ENCODE results near the gene TP53RK. TPM values are rescaled to one million over a fixed set of nuclear protein-coding genes. Genes with fewer than 3 reads are reported as not detected.

The TP53RK gene
- total and polyA plus RNA-seq, 2 donors (not counting 1 experiment from before 2014, with no cell fraction given), result 3.1 to 22.5 TPM

- TF ChIP-seq CTCF (IDR thresholded peaks at IDR 0.05) (no peak), EZH2 (IDR thresholded peaks at IDR 0.05; ENCODE audit: borderline replicate concordance, insufficient read depth, low read depth, low read length, poor library complexity, severe bottlenecking) (no peak)
- ATAC-seq (ENCODE audit: low read depth), result no peak
These were observed 46.3 kb downstream of the TP53RK start for GRCh38 chr20:46642969-46643343.

GRCh38 chr20:46642265-46642968 is 46.8 kb downstream of the TP53RK start:
- POLR2A ChIA-PET, result no interaction called here
- H3K9me3 ChIP-seq (ENCODE audit: control extremely low read depth in 1 of 3, control insufficient read depth in 2 of 3, insufficient read depth in 1 of 3, low read length in 2 of 3), result no peaks in the 10 kb centered on the region
- Mint-ChIP-seq H3K4me3 (no peak overlapping the region), H3K9me3 (ENCODE audit: insufficient read depth) (no peaks in the 10 kb centered on the region), H3K4me1 (no peaks in the 10 kb centered on the region), H3K27me3 (peaks cover 32% of the 10 kb centered on the region), H3K27ac (no peak overlapping the region)
- DNase-seq (no peak), ATAC-seq (ENCODE audit: low read depth) (no peak)
- H3K79me2 ChIP-seq (ENCODE audit: control insufficient read depth, insufficient read depth, low read length), result no peaks in the 10 kb centered on the region
- CTCF ChIA-PET, result no interaction called here
- WGBS (ENCODE audit: insufficient coverage), result 82% methylated on average over 11 of the region's 12 CpGs
- no peaks in the 10 kb centered on the region for H3K36me3 ChIP-seq (replicated peaks in 1 of 2; ENCODE audit: control extremely low read depth in 1 of 2, control insufficient read depth in 1 of 2, extremely low read depth in 1 of 2, insufficient read depth in 2 of 2, low read length in 1 of 2)
- no peak overlapping the region for H3K9ac ChIP-seq (ENCODE audit: low read length)
- intact Hi-C loops (cut with micrococcal nuclease), result no loop called here
- H4K20me1 ChIP-seq (ENCODE audit: control insufficient read depth, insufficient read depth, low read length, poor library complexity, severe bottlenecking), result no peaks in the 10 kb centered on the region
- no peak overlapping the region for H3K4me3 ChIP-seq (ENCODE audit: control extremely low read depth in 1 of 5, extremely low read depth in 1 of 5, insufficient read depth in 1 of 5, low read depth in 2 of 5, low read length in 4 of 5)
- no peak overlapping the region for H3K4me2 ChIP-seq (replicated peaks; ENCODE audit: low read depth, low read length, poor library complexity, severe bottlenecking)
- H3K27ac ChIP-seq (ENCODE audit: low read length in 2 of 2), result no peak overlapping the region
- H3K27me3 ChIP-seq (replicated peaks in 1 of 4; ENCODE audit: control extremely low read depth in 1 of 4, control insufficient read depth in 3 of 4, insufficient read depth in 4 of 4, low read length in 3 of 4), result peaks cover 0 to 3% (median 1%) of the 10 kb centered on the region in 4 experiments
- TF ChIP-seq EZH2 (IDR thresholded peaks at IDR 0.05; ENCODE audit: borderline replicate concordance, insufficient read depth, low read depth, low read length, poor library complexity, severe bottlenecking) (no peak), CTCF (IDR thresholded peaks at IDR 0.05) (no peak)
- H3K4me1 ChIP-seq (ENCODE audit: control insufficient read depth in 2 of 2, insufficient read depth in 2 of 2, low read length in 2 of 2), result no peaks in the 10 kb centered on the region
- no peak overlapping the region for H2AFZ ChIP-seq (ENCODE audit: insufficient read depth, low read depth, low read length, poor library complexity, severe bottlenecking)

More at GRCh38 chr20:46642969-46643343, 46.3 kb downstream of the TP53RK start:
- intact Hi-C loops (cut with micrococcal nuclease), result no loop called here
- CTCF ChIA-PET, result no interaction called here
- Histone ChIP-seq H3K9ac (ENCODE audit: low read length) (no peak overlapping the region), H3K79me2 (ENCODE audit: control insufficient read depth, insufficient read depth, low read length) (no peaks in the 10 kb centered on the region), H3K4me2 (replicated peaks; ENCODE audit: low read depth, low read length, poor library complexity, severe bottlenecking) (no peak overlapping the region), H3K4me1 (ENCODE audit: control insufficient read depth in 2 of 2, insufficient read depth in 2 of 2, low read length in 2 of 2) (no peaks in the 10 kb centered on the region), H3K27ac (ENCODE audit: low read length in 2 of 2) (no peak overlapping the region), H3K36me3 (replicated peaks in 1 of 2; ENCODE audit: control extremely low read depth in 1 of 2, control insufficient read depth in 1 of 2, extremely low read depth in 1 of 2, insufficient read depth in 2 of 2, low read length in 1 of 2) (no peaks in the 10 kb centered on the region), H4K20me1 (ENCODE audit: control insufficient read depth, insufficient read depth, low read length, poor library complexity, severe bottlenecking) (no peaks in the 10 kb centered on the region), H3K4me3 (ENCODE audit: control extremely low read depth in 1 of 5, extremely low read depth in 1 of 5, insufficient read depth in 1 of 5, low read depth in 2 of 5, low read length in 4 of 5) (no peak overlapping the region), H3K9me3 (ENCODE audit: control extremely low read depth in 1 of 3, control insufficient read depth in 2 of 3, insufficient read depth in 1 of 3, low read length in 2 of 3) (no peaks in the 10 kb centered on the region), H2AFZ (ENCODE audit: insufficient read depth, low read depth, low read length, poor library complexity, severe bottlenecking) (no peak overlapping the region), H3K27me3 (replicated peaks in 1 of 4; ENCODE audit: control extremely low read depth in 1 of 4, control insufficient read depth in 3 of 4, insufficient read depth in 4 of 4, low read length in 3 of 4) (peaks cover 0 to 3% (median 1%) of the 10 kb centered on the region in 4 experiments)
- no peak for DNase-seq
- H3K4me3 Mint-ChIP-seq, result no peak overlapping the region
- peaks cover 29% of the 10 kb centered on the region for H3K27me3 Mint-ChIP-seq
- H3K27ac Mint-ChIP-seq, result no peak overlapping the region
- no peaks in the 10 kb centered on the region for H3K9me3 Mint-ChIP-seq (ENCODE audit: insufficient read depth)
- WGBS (ENCODE audit: insufficient coverage), result 88% methylated on average over 2 of the region's 5 CpGs
- POLR2A ChIA-PET, result no interaction called here
- no peaks in the 10 kb centered on the region for H3K4me1 Mint-ChIP-seq

All from B cell (primary cell).